ENCODE results near the gene ACYP2.
"Not testable (repeated sequence)": the region's sequence is repeated elsewhere in the genome, so short reads cannot be mapped to it uniquely, and the experiment has no call there.

Gene ACYP2

GRCh38 chr2:54115284-54116137 is at the start of gene ACYP2:
Gene ACYP2, plus strand, starts transcription at chr2:54115615.
- peak; percentile 90 to 98 for DNase-seq (ENCODE audit: low spot score in 2 of 2)
- no peaks in the 10 kb centered on the region for H3K27me3 ChIP-seq (ENCODE audit: low read depth)
- in situ Hi-C loops (cut with MboI; ENCODE audit: low sequenced_read_pairs) = loop anchor here (10.0 to 25.0 kb wide), 3 partner anchors 547 to 722 kb away; no protein-coding TSS in a partner anchor
- peaks cover 3% of the 10 kb centered on the region; the same call in 1 of the 2 replicates for H3K9me3 ChIP-seq
- H3K4me3 ChIP-seq = peak within 1 kb of the TSS; percentile 66
- no peaks in the 10 kb centered on the region for H3K36me3 ChIP-seq (replicated peaks)
- H3K4me1 ChIP-seq = no peaks in the 10 kb centered on the region

DNA sequence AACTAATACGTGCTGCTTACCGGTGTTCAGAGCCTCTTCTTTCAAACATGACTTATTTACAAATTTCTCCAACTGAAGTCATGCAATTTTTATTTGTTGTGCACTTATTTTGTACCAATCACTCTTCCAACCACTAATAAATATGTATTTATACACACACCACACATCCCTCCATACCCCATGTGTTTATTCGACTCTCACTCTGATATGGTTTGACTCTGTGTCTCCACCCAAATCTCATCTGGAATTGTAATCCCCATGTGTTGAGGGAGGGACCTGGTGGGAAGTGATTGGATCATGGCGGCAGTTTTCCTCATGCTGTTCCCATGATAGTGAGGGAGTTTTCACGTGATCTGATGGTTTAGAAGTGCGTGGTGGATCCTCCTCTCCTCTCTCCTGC is 49.5 kb upstream of the ACYP2 start:
- no peak for DNase-seq (ENCODE audit: low spot score in 2 of 2)
- H3K4me1 ChIP-seq = peaks cover 6% of the 10 kb centered on the region; the same call in 1 of the 2 replicates
- in situ Hi-C loops (cut with MboI; ENCODE audit: low sequenced_read_pairs) = no loop called here

GRCh38 chr2:54067851-54068375 is 47.5 kb upstream of the ACYP2 start:
- in situ Hi-C loops (cut with MboI; ENCODE audit: low sequenced_read_pairs) = no loop called here
- H3K4me3 ChIP-seq = no peak overlapping the region
- H3K9me3 ChIP-seq = no peaks in the 10 kb centered on the region
- DNase-seq (ENCODE audit: low spot score in 2 of 2) = no peak
- peaks cover 13% of the 10 kb centered on the region for H3K4me1 ChIP-seq
- no peaks in the 10 kb centered on the region for H3K27me3 ChIP-seq (ENCODE audit: low read depth)
- no peaks in the 10 kb centered on the region for H3K36me3 ChIP-seq (replicated peaks)

More for the DNA sequence above, 49.5 kb upstream of the ACYP2 start:
- Histone ChIP-seq H3K27me3 (ENCODE audit: low read depth) (no peaks in the 10 kb centered on the region), H3K9me3 (no peaks in the 10 kb centered on the region), H3K36me3 (replicated peaks) (no peaks in the 10 kb centered on the region), H3K4me3 (no peak overlapping the region)

- H3K36me3 ChIP-seq (replicated peaks); H3K4me3 ChIP-seq; DNase-seq (ENCODE audit: low spot score in 2 of 2); H3K9me3 ChIP-seq; in situ Hi-C loops (cut with MboI; ENCODE audit: low sequenced_read_pairs); H3K27me3 ChIP-seq (ENCODE audit: low read depth): not testable (repeated sequence)
- peaks cover 13% of the 10 kb centered on the region for H3K4me1 ChIP-seq
Observed at GRCh38 chr2:54072483-54072882, 42.9 kb upstream of the ACYP2 start.

DNA sequence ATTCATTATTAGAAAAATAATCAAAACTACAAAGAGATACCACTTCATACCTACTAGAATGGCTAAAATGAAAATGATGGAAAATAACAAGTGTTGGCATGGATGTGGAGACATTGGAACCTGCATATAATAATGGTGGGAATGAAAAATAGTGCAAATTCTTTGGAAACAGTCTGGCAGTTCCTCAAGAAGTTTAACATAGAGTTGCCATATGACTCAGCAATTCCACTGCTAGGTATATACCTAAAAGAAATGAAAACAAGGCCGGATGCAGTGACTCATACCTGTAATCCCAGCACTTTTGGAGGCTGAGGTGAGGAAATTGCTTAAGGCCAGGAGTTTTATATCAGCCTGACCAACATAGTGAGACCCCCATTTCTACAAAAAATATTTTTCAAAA is 41.6 kb upstream of the ACYP2 start:
- Histone ChIP-seq H3K4me3 (no peak overlapping the region), H3K36me3 (replicated peaks) (no peaks in the 10 kb centered on the region), H3K27me3 (ENCODE audit: low read depth) (no peaks in the 10 kb centered on the region), H3K9me3 (no peaks in the 10 kb centered on the region), H3K4me1 (peaks cover 13% of the 10 kb centered on the region)
- no peak for DNase-seq (ENCODE audit: low spot score in 2 of 2)
- in situ Hi-C loops (cut with MboI; ENCODE audit: low sequenced_read_pairs) = no loop called here

DNA sequence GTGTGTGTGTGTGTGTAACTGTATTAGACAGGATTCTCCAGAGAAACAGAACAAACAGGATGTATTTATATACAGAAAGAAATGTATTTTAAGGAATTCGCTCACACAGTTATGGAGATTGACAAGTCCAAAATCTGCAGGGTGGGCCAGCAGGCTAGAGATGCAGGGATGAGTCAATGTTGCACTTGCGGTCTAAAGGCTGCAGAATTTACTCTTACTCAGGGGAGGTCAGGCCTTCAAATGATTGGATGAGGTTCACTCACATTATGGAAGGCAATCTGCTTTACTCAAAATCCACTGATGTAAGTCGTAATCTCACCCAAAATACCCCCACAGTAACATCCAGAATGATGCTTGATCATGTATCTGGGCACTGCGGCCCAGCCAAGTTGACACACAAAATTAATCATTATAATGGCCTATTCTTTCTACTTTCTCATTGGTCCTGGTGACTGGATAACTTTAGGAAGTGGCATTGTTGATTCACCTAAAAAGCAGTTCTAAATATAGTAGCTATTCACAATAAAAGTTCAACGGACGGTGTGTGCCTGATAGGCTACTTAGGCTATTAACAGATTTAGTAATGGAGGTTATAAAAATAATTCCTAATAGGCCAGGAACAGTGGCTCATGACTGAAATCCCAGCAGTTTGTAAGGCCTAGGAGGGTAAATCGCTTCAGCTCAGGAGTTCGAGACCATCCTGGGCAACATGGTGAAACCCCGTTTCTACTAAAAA is 40.6 kb upstream of the ACYP2 start:
- H3K27me3 ChIP-seq (ENCODE audit: low read depth) = no peaks in the 10 kb centered on the region
- H3K36me3 ChIP-seq (replicated peaks) = no peaks in the 10 kb centered on the region
- H3K4me1 ChIP-seq = peaks cover 13% of the 10 kb centered on the region
- in situ Hi-C loops (cut with MboI; ENCODE audit: low sequenced_read_pairs) = no loop called here
- H3K9me3 ChIP-seq = no peaks in the 10 kb centered on the region
- no peak for DNase-seq (ENCODE audit: low spot score in 2 of 2)
- H3K4me3 ChIP-seq = no peak overlapping the region

- Histone ChIP-seq H3K27me3 (ENCODE audit: low read depth) (no peaks in the 10 kb centered on the region), H3K9me3 (no peaks in the 10 kb centered on the region), H3K4me1 (peaks cover 2% of the 10 kb centered on the region; the same call in 1 of the 2 replicates), H3K36me3 (replicated peaks) (no peaks in the 10 kb centered on the region), H3K4me3 (no peak overlapping the region)
- no peak for DNase-seq (ENCODE audit: low spot score in 2 of 2)
- in situ Hi-C loops (cut with MboI; ENCODE audit: low sequenced_read_pairs) = no loop called here
Observed at GRCh38 chr2:54076586-54076985, 38.8 kb upstream of the ACYP2 start.

DNA sequence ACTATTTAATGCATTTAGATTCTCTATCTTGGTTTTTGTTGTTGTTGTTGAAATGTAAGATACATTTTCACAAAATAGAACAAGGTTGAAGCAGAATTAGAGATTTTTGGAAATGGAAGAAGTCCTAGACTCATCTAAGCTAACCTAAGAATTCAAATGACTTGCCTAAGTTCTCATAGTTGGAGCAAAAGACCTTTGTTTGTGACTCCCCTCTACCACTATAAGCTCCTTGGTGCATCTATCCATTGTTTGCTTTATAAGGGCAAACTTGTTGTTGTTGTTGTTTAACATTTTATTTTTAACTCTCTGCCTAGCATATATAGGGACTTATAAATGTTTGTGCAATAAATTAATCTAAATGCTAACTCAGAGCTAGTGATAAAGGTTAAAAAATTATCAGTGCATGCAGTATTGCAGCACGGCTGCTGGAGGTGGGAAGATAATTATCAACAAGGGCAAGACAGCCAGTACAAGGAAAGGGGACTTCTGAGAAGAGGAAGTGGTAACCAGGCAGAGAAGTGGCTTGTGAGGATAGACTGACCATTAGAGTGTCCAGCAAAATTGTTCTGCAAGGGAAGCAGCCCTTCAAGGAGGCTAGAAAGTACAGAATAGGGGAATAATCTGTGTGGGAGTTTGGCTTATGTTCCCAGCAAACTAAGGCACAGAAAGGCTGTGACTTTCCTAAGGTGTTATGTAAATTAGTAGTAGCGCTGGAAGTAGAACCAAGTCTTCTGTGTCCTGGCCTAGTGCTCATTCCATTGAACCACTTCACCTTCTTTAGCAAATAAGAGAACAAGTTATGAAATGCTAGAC is 38.1 kb upstream of the ACYP2 start:
- no peak overlapping the region for H3K4me3 ChIP-seq
- no peaks in the 10 kb centered on the region for H3K36me3 ChIP-seq (replicated peaks)
- H3K27me3 ChIP-seq (ENCODE audit: low read depth) = no peaks in the 10 kb centered on the region
- H3K9me3 ChIP-seq = no peaks in the 10 kb centered on the region
- in situ Hi-C loops (cut with MboI; ENCODE audit: low sequenced_read_pairs) = no loop called here
- 0 out of 2 replicates have a peak, but pooled peaks cover 2% of the 10 kb centered on the region for H3K4me1 ChIP-seq
- DNase-seq (ENCODE audit: low spot score in 2 of 2) = no peak

- Histone ChIP-seq H3K36me3 (replicated peaks) (no peaks in the 10 kb centered on the region), H3K9me3 (no peaks in the 10 kb centered on the region), H3K27me3 (ENCODE audit: low read depth) (no peaks in the 10 kb centered on the region), H3K4me3 (no peak overlapping the region), H3K4me1 (no peaks in the 10 kb centered on the region)
- in situ Hi-C loops (cut with MboI; ENCODE audit: low sequenced_read_pairs) = no loop called here
- DNase-seq (ENCODE audit: low spot score in 2 of 2) = no peak
Observed at GRCh38 chr2:54079331-54079730, 36.1 kb upstream of the ACYP2 start.

GRCh38 chr2:54081574-54081973 is 33.8 kb upstream of the ACYP2 start:
- H3K27me3 ChIP-seq (ENCODE audit: low read depth) = no peaks in the 10 kb centered on the region
- no peak overlapping the region for H3K4me3 ChIP-seq
- in situ Hi-C loops (cut with MboI; ENCODE audit: low sequenced_read_pairs) = no loop called here
- H3K4me1 ChIP-seq = no peaks in the 10 kb centered on the region
- no peaks in the 10 kb centered on the region for H3K9me3 ChIP-seq
- H3K36me3 ChIP-seq (replicated peaks) = no peaks in the 10 kb centered on the region
- no peak for DNase-seq (ENCODE audit: low spot score in 2 of 2)

GRCh38 chr2:54083021-54083420 is 32.4 kb upstream of the ACYP2 start:
- no peaks in the 10 kb centered on the region for H3K4me1 ChIP-seq
- no peak overlapping the region for H3K4me3 ChIP-seq
- H3K9me3 ChIP-seq = no peaks in the 10 kb centered on the region
- H3K36me3 ChIP-seq (replicated peaks) = no peaks in the 10 kb centered on the region
- no peaks in the 10 kb centered on the region for H3K27me3 ChIP-seq (ENCODE audit: low read depth)
- DNase-seq (ENCODE audit: low spot score in 2 of 2) = no peak
- in situ Hi-C loops (cut with MboI; ENCODE audit: low sequenced_read_pairs) = no loop called here

DNA sequence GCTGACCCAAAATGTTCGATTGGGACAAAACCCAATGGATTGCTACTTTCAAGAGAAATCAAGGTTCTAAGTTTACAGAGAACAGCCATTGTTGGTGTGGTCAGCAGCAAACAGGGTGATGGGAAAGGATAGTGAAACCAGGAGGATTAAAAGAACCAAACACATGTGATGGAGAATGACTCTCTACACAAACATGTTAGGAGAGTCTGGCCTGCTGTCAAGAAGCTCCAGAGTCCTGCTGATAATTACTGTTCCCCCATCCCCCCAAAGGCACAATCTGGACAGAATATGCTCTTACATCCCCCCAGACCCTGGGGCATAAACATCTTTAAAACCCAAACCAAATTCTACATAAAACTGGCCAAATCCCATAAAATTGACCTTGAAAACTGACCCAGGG is 32.0 kb upstream of the ACYP2 start:
- no peaks in the 10 kb centered on the region for H3K9me3 ChIP-seq
- H3K4me1 ChIP-seq = no peaks in the 10 kb centered on the region
- no peaks in the 10 kb centered on the region for H3K27me3 ChIP-seq (ENCODE audit: low read depth)
- H3K36me3 ChIP-seq (replicated peaks) = no peaks in the 10 kb centered on the region
- in situ Hi-C loops (cut with MboI; ENCODE audit: low sequenced_read_pairs) = no loop called here
- no peak for DNase-seq (ENCODE audit: low spot score in 2 of 2)
- no peak overlapping the region for H3K4me3 ChIP-seq

DNA sequence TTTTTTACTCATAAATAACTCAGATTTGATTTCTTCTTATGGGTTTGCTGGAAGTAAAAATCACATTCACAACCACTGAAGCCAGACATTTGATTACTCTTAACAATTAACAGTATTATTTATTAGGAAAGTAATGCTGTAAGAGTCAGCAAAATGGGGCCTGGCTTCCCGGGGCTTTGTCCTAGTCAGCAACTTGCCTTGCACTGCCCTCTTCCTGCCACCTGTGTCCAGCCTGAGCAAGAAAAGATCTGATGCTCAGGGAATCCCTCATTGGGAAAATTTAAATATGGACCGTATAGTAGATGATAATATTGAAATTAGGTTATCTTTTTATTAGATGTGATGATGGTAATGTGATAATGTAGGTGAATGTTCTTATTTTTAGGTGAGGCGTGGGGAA is 30.8 kb upstream of the ACYP2 start:
- Histone ChIP-seq H3K27me3 (ENCODE audit: low read depth) (no peaks in the 10 kb centered on the region), H3K4me3 (no peak overlapping the region), H3K36me3 (replicated peaks) (no peaks in the 10 kb centered on the region), H3K4me1 (no peaks in the 10 kb centered on the region), H3K9me3 (no peaks in the 10 kb centered on the region)
- in situ Hi-C loops (cut with MboI; ENCODE audit: low sequenced_read_pairs) = no loop called here
- no peak for DNase-seq (ENCODE audit: low spot score in 2 of 2)
